Measurements from ENCODE around the gene FKBP1A. TPM values are rescaled to one million over a fixed set of nuclear protein-coding genes. Genes with fewer than 3 reads are reported as not detected.

FKBP1A gene
- total and polyA plus RNA-seq, 9 of the 15 experiments (the other 6 are each of a cell fraction or from before 2014, with no cell fraction given): 48.8 to 502 (median 89.6) TPM

DNA sequence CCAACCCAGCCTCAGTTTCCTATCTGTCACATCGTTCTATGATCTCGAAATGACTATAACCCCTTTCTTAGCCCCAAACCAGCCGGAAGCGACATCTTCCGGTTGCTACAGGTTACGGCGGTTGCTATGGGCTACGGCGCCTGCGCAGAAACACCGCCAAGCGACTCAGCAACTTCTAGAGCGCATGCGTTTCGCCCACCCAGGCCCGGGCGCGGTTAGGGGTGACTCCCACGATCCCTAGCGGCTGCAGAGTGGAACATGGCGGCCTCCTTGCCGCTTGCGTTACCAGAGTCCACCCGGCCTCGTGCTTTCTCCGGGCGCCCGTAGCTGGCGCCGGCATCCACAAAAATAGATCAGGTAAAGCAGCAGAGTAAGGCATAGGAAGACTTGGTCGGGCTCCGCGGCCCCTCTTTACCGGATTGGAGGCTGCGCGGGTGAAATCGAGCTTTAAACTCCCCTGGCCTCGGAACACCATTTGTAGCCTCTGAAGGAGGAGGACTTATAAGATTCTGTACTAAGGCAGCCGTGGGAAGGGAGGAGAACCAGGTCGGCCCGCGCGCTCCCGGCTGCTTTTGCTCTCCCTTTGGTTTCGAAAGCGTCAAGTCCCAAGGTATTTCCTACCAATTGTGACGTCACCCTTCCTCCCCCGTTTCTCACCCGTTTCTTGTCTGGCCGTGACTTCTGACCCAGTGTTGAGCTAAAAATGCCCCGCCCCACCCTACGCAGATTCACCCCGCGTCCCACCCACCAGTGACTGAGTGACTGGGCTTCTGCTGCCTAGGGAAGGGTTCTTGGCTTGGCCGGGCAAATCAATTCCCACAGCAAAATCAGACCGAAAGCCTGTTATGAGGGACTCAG lies 67.5 kb downstream of the FKBP1A start (continued):
- TF ChIP-seq, protein P1, sequence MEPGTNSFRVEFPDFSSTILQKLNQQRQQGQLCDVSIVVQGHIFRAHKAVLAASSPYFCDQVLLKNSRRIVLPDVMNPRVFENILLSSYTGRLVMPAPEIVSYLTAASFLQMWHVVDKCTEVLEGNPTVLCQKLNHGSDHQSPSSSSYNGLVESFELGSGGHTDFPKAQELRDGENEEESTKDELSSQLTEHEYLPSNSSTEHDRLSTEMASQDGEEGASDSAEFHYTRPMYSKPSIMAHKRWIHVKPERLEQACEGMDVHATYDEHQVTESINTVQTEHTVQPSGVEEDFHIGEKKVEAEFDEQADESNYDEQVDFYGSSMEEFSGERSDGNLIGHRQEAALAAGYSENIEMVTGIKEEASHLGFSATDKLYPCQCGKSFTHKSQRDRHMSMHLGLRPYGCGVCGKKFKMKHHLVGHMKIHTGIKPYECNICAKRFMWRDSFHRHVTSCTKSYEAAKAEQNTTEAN (CRISPR knock-in tag; IDR thresholded peaks at IDR 0.05): peak; percentile 90
- TF ChIP-seq, protein P2, sequence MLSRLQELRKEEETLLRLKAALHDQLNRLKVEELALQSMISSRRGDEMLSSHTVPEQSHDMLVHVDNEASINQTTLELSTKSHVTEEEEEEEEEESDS (CRISPR knock-in tag; IDR thresholded peaks at IDR 0.05): no peak
- TF ChIP-seq, protein P3, sequence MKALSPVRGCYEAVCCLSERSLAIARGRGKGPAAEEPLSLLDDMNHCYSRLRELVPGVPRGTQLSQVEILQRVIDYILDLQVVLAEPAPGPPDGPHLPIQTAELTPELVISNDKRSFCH (CRISPR knock-in tag; IDR thresholded peaks at IDR 0.05): no peak
- TF ChIP-seq, protein P3 (tag; IDR thresholded peaks at IDR 0.05): no peak
- no peak for TF ChIP-seq STAT5A (IDR thresholded peaks at IDR 0.05; ENCODE audit: borderline replicate concordance, low read length)
- TF ChIP-seq CHD1 (IDR thresholded peaks at IDR 0.05; ENCODE audit: low read length): peak; percentile 86
- 0 out of 2 replicates have a peak, but pooled peaks have one; percentile 17 for TF ChIP-seq ZNF175 (CRISPR knock-in tag; IDR thresholded peaks at IDR 0.05; ENCODE audit: low read depth)
- TF ChIP-seq MEIS2 (IDR thresholded peaks at IDR 0.05; ENCODE audit: partially characterized antibody): peak; percentile 66
- TF ChIP-seq TAF9B (IDR thresholded peaks at IDR 0.05; ENCODE audit: partially characterized antibody): peak; percentile 82
- TF ChIP-seq, protein P4, sequence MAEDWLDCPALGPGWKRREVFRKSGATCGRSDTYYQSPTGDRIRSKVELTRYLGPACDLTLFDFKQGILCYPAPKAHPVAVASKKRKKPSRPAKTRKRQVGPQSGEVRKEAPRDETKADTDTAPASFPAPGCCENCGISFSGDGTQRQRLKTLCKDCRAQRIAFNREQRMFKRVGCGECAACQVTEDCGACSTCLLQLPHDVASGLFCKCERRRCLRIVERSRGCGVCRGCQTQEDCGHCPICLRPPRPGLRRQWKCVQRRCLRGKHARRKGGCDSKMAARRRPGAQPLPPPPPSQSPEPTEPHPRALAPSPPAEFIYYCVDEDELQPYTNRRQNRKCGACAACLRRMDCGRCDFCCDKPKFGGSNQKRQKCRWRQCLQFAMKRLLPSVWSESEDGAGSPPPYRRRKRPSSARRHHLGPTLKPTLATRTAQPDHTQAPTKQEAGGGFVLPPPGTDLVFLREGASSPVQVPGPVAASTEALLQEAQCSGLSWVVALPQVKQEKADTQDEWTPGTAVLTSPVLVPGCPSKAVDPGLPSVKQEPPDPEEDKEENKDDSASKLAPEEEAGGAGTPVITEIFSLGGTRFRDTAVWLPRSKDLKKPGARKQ (CRISPR knock-in tag; IDR thresholded peaks at IDR 0.05): no peak
- no peak for TF ChIP-seq ZNF507 (tag; conservative IDR thresholded peaks at IDR 0.05)
- no peak for TF ChIP-seq ZNF253 (CRISPR knock-in tag; conservative IDR thresholded peaks at IDR 0.05)
- no peak for TF ChIP-seq XRCC5 (IDR thresholded peaks at IDR 0.05; ENCODE audit: low read depth, low read length)
- TF ChIP-seq ZNF699 (CRISPR knock-in tag; IDR thresholded peaks at IDR 0.05; ENCODE audit: insufficient replicate concordance): no peak
- no peak for TF ChIP-seq PRMT5 (CRISPR knock-in tag; IDR thresholded peaks at IDR 0.05)
- TF ChIP-seq, protein P5, sequence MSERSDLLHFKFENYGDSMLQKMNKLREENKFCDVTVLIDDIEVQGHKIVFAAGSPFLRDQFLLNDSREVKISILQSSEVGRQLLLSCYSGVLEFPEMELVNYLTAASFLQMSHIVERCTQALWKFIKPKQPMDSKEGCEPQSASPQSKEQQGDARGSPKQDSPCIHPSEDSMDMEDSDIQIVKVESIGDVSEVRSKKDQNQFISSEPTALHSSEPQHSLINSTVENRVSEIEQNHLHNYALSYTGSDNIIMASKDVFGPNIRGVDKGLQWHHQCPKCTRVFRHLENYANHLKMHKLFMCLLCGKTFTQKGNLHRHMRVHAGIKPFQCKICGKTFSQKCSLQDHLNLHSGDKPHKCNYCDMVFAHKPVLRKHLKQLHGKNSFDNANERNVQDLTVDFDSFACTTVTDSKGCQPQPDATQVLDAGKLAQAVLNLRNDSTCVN (CRISPR knock-in tag; IDR thresholded peaks at IDR 0.05): no peak
- TF ChIP-seq HDAC1 (IDR thresholded peaks at IDR 0.05): 0 out of 4 replicates have a peak, but pooled peaks of 1 of the 2 experiments have one; percentile 25
- TF ChIP-seq GATAD2B (IDR thresholded peaks at IDR 0.05; ENCODE audit: borderline replicate concordance): no peak
- TF ChIP-seq TBP (optimal IDR thresholded peaks at IDR 0.05; ENCODE audit: low read depth, low read length): peak; percentile 89

Data from K562 (cell line).